Activated naive CD8-positive, alpha-beta T cell treated with anti-CD3 and anti-CD28 coated beads, Interleukin-2, amount 10 ng/mL, durations not matched to agents 7 days and 5 days (primary cell): ENCODE results near the gene MRPL45. TPM values are rescaled to one million over a fixed set of nuclear protein-coding genes. Genes with fewer than 3 reads are reported as not detected.

Source experiments
- ATAC-seq: fragments of 150-1000 bp; cut with Tn5 transposase; one replicate; pipeline ENCODE4 v1.10.0; 2021; ENCODE audit warnings: low read depth, moderate library complexity
- POLR2A ChIA-PET: fragments of 350-600 bp; sonication (Branson Sonifier 250); formaldehyde crosslinking; loops from one replicate; lab custom pipeline; 2021; ENCODE audit warnings: antibody characterized with exemption; lab: Charles Lee
- DNase-seq: peaks from one replicate; pipeline ENCODE4 v3.0.0; 2021
- H3K27ac Mint-ChIP-seq: one replicate; pipeline ENCODE4 v1.8.0; 2022; ENCODE audit warnings: mild to moderate bottlenecking, mixed read lengths
- H3K27me3 Mint-ChIP-seq: one replicate; pipeline ENCODE4 v1.8.0; 2022; ENCODE audit warnings: mild to moderate bottlenecking, moderate library complexity, mixed read lengths
- H3K36me3 Mint-ChIP-seq: one replicate; pipeline ENCODE4 v1.8.0; 2021; ENCODE audit warnings: mild to moderate bottlenecking, mixed read lengths
- H3K4me1 Mint-ChIP-seq: one replicate; pipeline ENCODE4 v1.8.0; 2021; ENCODE audit warnings: mixed read lengths
- H3K4me3 Mint-ChIP-seq: one replicate; pipeline ENCODE4 v1.8.0; 2022; ENCODE audit warnings: mild to moderate bottlenecking, moderate library complexity, mixed read lengths
- H3K9me3 Mint-ChIP-seq: one replicate; pipeline ENCODE4 v1.8.0; 2021; ENCODE audit warnings: mixed read lengths
- total RNA-seq, 2 experiments: library from RNA; stranded (reverse); gene quantifications; one replicate each; pipeline ENCODE4 v1.2.3, GENCODE V29; 2021

The MRPL45 gene
- total RNA-seq, 2 experiments from 2014 or later, result 21.4 to 22.3 TPM

DNA sequence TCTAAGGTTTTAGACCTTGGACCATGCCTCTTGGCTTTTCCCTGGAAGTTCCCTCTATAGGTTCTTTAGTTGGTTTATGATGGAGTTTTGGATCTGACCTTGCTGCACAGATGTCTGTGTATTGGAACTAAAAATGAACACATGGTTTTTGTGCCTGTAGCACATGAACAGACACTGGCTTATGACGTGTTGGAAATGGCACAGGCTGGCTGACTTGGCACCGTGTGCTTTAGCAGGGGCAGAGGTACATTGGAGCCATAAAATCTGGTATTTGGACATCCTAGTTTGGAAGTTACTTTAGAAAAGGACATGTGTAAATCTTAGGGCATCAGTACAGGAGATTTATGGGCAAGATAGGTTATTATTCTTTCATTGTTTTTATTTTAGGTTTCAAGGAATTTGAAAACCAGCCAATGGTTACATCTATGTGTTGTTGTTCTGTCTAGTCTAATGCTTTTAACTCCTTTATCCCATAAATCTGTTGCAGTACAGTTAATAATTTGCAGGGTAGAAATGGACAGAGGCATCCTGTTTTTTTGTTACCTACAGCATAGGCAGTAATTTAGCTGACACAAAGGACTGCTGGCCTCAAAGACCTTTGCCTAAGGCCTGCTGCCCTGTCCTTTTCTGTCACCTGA, 60.6 kb downstream of the MRPL45 start:
- no peaks in the 10 kb centered on the region for H3K27me3 Mint-ChIP-seq

DNA sequence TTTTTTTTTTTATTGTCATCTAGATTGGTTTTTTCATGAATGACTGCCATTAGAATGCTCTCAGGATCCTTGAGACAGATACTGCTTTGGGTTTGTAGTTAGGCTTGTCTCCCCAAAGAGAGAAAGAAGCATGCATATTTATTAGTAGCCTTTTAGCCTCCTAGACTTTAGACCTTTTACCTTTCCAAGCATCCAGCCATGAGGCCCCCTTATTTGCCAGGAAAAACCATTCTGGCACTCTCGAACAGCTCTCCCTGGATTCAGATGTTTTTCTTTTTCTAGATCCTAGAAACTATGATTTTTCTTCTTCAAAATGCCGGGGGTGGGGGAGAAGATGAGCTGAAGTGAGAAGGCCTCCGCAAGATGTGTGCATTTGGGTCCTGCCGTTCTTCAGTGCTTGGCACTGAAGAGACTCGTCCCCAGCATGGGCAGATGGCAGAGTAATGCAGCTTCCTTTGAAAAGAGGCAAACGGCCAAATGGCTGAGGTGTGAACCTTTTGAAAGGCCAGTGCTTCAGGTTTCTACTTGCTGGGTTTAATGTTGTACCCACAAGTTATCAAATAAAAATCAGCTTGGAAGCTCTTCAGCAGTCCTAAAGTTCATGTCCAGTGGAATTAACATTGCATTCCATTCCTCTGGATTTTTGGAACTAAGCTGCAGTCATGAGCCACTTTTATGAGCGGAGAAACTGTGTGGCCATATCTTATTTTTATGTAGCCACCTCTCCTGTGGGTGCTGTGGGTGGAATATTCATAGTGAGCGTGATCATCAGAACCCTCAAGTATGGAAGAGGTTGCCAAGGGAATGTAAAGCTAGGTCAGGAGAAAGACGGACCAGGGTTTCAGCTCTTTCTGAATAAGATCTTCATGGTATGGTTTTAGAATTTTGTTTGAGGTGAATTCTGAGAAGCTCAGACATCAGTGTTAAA, 61.9 kb downstream of the MRPL45 start:
- Mint-ChIP-seq H3K4me3 (no peak overlapping the region), H3K36me3 (peaks cover 2% of the 10 kb centered on the region), H3K27ac (no peak overlapping the region), H3K27me3 (no peaks in the 10 kb centered on the region), H3K4me1 (peaks cover 23% of the 10 kb centered on the region), H3K9me3 (no peaks in the 10 kb centered on the region)
- no peak for ATAC-seq
- POLR2A ChIA-PET, result interaction anchor here (1.2 kb wide), 1 partner anchor 9 kb away, joined by 3 read pairs; no protein-coding TSS in a partner anchor
- DNase-seq, result no peak

More for the DNA sequence above, 60.6 kb downstream of the MRPL45 start:
- Mint-ChIP-seq H3K9me3 (no peaks in the 10 kb centered on the region), H3K4me3 (no peak overlapping the region), H3K36me3 (peaks cover 2% of the 10 kb centered on the region), H3K4me1 (peaks cover 32% of the 10 kb centered on the region), H3K27ac (no peak overlapping the region)
- POLR2A ChIA-PET, result no interaction called here
- ATAC-seq (no peak), DNase-seq (no peak)

DNA sequence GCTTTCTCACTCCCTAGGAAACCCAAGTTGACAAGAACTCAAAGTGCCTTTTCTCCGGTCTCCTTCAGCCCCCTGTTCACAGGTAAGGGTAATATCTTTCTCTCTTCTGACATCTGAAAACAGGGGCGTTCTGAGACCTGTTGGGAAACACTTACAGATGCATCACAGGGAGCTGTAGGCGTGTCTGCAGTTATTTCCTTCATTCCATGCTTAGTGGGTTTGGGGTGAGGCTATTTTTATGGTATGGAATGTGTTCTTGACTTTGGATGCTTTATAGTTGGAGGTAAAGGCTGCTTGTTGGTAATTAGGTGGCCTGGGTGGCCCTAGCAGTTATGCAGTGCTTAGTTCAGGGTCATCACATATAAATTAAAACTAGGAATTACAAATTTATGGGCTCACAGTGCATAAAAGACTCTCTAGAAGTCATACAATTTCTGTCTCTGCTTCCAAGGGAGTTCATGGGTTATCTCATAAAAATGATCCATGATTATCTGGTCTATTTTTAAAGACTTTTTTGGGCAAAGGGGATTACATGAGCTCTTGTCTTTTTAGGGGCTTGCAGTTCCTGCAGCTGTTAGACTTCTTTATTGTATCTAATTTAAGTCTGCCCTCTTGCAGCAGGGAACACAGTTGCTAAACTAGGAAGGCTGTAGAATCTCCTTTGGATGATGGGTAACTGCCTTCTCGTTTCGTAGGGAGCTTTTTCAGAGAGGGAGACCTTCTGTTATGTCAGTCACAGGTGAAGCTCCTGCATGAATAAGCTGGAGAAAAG, 64.9 kb downstream of the MRPL45 start:
- POLR2A ChIA-PET, result no interaction called here
- H3K9me3 Mint-ChIP-seq, result no peaks in the 10 kb centered on the region
- H3K36me3 Mint-ChIP-seq, result no peaks in the 10 kb centered on the region
- ATAC-seq (no peak), DNase-seq (no peak)
- H3K4me1 Mint-ChIP-seq, result peaks cover 14% of the 10 kb centered on the region
- H3K4me3 Mint-ChIP-seq, result no peak overlapping the region
- H3K27ac Mint-ChIP-seq, result no peak overlapping the region
- no peaks in the 10 kb centered on the region for H3K27me3 Mint-ChIP-seq

DNA sequence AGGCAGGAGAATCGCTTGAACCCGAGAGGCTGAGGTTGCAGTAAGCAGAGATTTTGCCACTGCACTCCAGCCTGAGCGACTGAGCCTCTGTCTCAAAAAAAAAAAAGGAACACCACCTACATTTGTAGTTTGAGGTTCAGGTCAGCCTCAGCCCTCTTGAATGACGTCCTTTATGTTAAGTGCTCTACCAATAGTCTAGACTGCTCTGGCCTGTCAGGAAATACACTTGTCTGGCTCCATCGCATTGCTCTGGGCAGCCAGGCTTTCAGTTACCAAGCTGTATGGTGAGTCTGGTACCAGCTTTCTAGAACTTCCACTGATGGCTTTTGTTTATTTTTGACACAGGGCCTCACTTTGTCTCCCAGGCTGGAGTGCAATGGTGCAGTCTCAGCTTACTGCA, 66.0 kb downstream of the MRPL45 start:
- H3K9me3 Mint-ChIP-seq, result no peaks in the 10 kb centered on the region
- POLR2A ChIA-PET, result no interaction called here
- no peaks in the 10 kb centered on the region for H3K27me3 Mint-ChIP-seq
- H3K36me3 Mint-ChIP-seq, result no peaks in the 10 kb centered on the region
- no peak overlapping the region for H3K27ac Mint-ChIP-seq
- H3K4me3 Mint-ChIP-seq, result no peak overlapping the region
- peaks cover 6% of the 10 kb centered on the region for H3K4me1 Mint-ChIP-seq
- no peak for DNase-seq
- ATAC-seq, result no peak

DNA sequence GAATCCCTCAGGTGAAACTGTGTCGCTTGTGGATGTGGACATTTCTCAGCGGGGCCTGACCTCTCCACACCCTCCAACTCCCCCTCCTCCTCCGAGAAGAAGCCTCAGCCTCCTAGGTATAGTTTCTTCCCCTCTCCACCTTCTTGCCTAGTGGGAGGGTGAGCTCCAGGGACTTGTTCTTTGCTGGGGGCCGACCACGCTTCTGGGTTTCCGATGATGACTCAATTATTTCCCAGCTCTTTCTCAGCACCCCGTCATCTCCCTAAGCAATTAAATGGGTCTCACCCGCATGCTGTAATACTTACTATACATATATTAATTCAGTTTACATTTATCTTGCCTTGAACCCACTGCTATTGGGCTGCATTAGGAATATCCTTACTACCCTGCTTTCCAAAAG, 67.8 kb downstream of the MRPL45 start:
- no peak for ATAC-seq
- Mint-ChIP-seq H3K4me1 (peaks cover 12% of the 10 kb centered on the region), H3K36me3 (peaks cover 5% of the 10 kb centered on the region), H3K27ac (no peak overlapping the region), H3K9me3 (no peaks in the 10 kb centered on the region), H3K4me3 (no peak overlapping the region), H3K27me3 (no peaks in the 10 kb centered on the region)
- no peak for DNase-seq
- POLR2A ChIA-PET, result interaction anchor here (1.1 kb wide), 1 partner anchor 13 kb away, joined by 4 read pairs; the partner anchor contains the start of gene SOCS7

DNA sequence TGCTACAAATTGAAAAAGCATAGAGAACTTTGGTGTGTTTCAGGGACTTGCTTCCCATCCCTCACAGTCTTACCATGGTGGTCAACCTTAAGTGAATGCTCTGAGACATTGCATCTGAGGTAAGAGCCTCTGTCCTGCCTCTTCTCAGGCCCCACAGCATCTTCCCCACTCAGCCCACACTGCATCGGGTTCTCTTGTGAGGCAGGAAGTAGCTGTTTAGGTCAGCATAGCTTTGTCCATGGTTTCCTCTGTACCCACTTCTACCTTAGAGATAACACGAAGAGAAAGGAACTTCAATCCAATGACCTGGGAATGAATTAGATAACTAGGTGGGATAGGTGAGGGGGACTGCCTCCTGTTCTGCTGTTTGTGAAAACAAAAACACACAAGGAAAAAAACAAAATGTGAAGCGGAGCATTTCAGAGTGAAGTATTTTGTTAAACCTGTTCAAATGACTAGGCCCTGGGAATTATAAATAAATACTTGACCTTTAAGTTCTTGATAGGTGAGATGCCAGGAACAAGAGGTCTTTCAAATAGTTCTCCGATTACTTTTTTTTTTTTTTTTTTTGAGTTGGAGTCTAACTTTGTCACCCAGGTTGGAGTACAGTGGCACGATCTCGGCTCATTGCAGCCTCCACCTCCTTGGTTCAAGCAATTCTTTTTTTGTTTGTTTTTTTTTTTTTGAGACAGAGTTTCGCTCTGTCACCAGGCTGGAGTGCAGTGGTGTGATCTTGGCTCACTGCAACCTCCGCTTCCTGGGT, 72.3 kb downstream of the MRPL45 start:
- ATAC-seq, result no peak
- H3K36me3 Mint-ChIP-seq, result peaks cover 17% of the 10 kb centered on the region
- no peak overlapping the region for H3K4me3 Mint-ChIP-seq
- H3K4me1 Mint-ChIP-seq, result peaks cover 6% of the 10 kb centered on the region
- H3K27me3 Mint-ChIP-seq, result no peaks in the 10 kb centered on the region
- peaks cover 2% of the 10 kb centered on the region for H3K9me3 Mint-ChIP-seq
- POLR2A ChIA-PET, result interaction anchor here (0.6 kb wide), 1 partner anchor 14 kb away, joined by 3 read pairs; no protein-coding TSS in a partner anchor
- no peak for DNase-seq
- H3K27ac Mint-ChIP-seq, result no peak overlapping the region

Other genes starting within 250 kb of the MRPL45 start
- gene TBC1D3C, start 228.5 kb upstream of the MRPL45 start, total RNA-seq, result 1 to 10 TPM; 5.0 to 5.2 TPM
- gene TBC1D3E, start 169.2 kb upstream of the MRPL45 start, total RNA-seq, result not detected
- gene TBC1D3, start 104.6 kb upstream of the MRPL45 start, total RNA-seq, result not detected
- gene GPR179, start 46.8 kb downstream of the MRPL45 start, total RNA-seq, result under 1 TPM; 0.06 TPM
- 10 to 100 TPM; 16.4 to 19.0 TPM for gene SOCS7, start 54.7 kb downstream of the MRPL45 start, total RNA-seq
- gene ARHGAP23, start 131.3 kb downstream of the MRPL45 start, total RNA-seq, result under 1 TPM; 0.11 to 0.25 TPM